IMR-90 (cell line): ENCODE measurements around the gene LIN52. TPM values are rescaled to one million over a fixed set of nuclear protein-coding genes. Genes with fewer than 3 reads are reported as not detected.

ENCODE experiments used
- ATAC-seq: fragments of 200-7000 bp; cut with Tn5 transposase; 2 replicates; pipeline ENCODE4 v1.9.1; 2020; ENCODE audit warnings: low read depth, mild to moderate bottlenecking, moderate library complexity
- BruUV-seq: library from RNA; stranded (reverse); fragments of 400-500 nt; replicated peaks from 2 replicates; lab custom pipeline; 2021; lab: Mats Ljungman, UMichigan
- CTCF ChIA-PET: fragments of 300-600 bp; formaldehyde crosslinking; extraction: SDS; loops from one replicate; lab custom pipeline; 2021; ENCODE audit warnings: antibody characterized with exemption; lab: Yijun Ruan, JAX
- POLR2A ChIA-PET: fragments of 300-600 bp; sonication (Branson Sonifier 250); formaldehyde crosslinking; loops from one replicate; lab custom pipeline; 2022; ENCODE audit warnings: antibody characterized with exemption; ENCODE audit not compliant: unreplicated experiment; lab: Charles Lee
- DNase-seq: peaks from one replicate; pipeline ENCODE4 v3.0.0; 2013
- H2AFZ ChIP-seq: replicated peaks from 2 replicates; pipeline ENCODE3; 2013; ENCODE audit warnings: low read length, mild to moderate bottlenecking; ENCODE audit not compliant: poor library complexity
- H2AK5ac ChIP-seq: 2 replicates; pipeline ENCODE4 v1.6.1; 2013; ENCODE audit warnings: low read depth, low read length, inconsistent platforms
- H2AK9ac ChIP-seq: replicated peaks from 2 replicates; pipeline ENCODE3; 2013; ENCODE audit warnings: mild to moderate bottlenecking, low read depth, low read length, moderate library complexity; ENCODE audit not compliant: poor library complexity
- H2BK120ac ChIP-seq: 2 replicates; pipeline ENCODE4 v1.6.1; 2013; ENCODE audit warnings: low read depth, low read length, inconsistent platforms
- H2BK15ac ChIP-seq: 3 replicates; pipeline ENCODE4 v1.6.1; 2013; ENCODE audit warnings: low read depth, low read length, inconsistent platforms
- H2BK20ac ChIP-seq: 2 replicates; pipeline ENCODE4 v1.6.1; 2013; ENCODE audit warnings: low read depth, mild to moderate bottlenecking, inconsistent platforms, low read length, moderate library complexity
- H2BK5ac ChIP-seq: 2 replicates; pipeline ENCODE4 v1.6.1; 2013; ENCODE audit warnings: mild to moderate bottlenecking, low read depth, low read length, inconsistent platforms; ENCODE audit not compliant: poor library complexity, severe bottlenecking
- H3K14ac ChIP-seq: replicated peaks from 2 replicates; pipeline ENCODE4 v1.6.1; 2013; ENCODE audit warnings: low read depth, low read length, inconsistent platforms
- H3K18ac ChIP-seq: 2 replicates; pipeline ENCODE4 v1.6.1; 2013; ENCODE audit warnings: low read depth, low read length, control low read depth
- H3K23ac ChIP-seq: 2 replicates; pipeline ENCODE4 v1.6.1; 2013; ENCODE audit warnings: low read depth, low read length, inconsistent platforms
- H3K27ac ChIP-seq: 2 replicates; pipeline ENCODE4 v1.5.1; 2013; ENCODE audit warnings: mild to moderate bottlenecking, control low read depth, low read length; ENCODE audit not compliant: insufficient read depth
- H3K27me3 ChIP-seq: 2 replicates; pipeline ENCODE4 v1.6.1; 2013; ENCODE audit warnings: low read length; ENCODE audit not compliant: control insufficient read depth, insufficient read depth
- H3K36me3 ChIP-seq: 2 replicates; pipeline ENCODE4 v1.6.1; 2013; ENCODE audit warnings: low read length, mixed read lengths; ENCODE audit not compliant: control insufficient read depth, insufficient read depth
- H3K4ac ChIP-seq: 2 replicates; pipeline ENCODE4 v1.6.1; 2013; ENCODE audit warnings: low read depth, low read length, inconsistent platforms
- H3K4me1 ChIP-seq: 2 replicates; pipeline ENCODE4 v1.6.1; 2013; ENCODE audit warnings: low read length, mixed read lengths; ENCODE audit not compliant: control insufficient read depth, insufficient read depth
- H3K4me2 ChIP-seq: 2 replicates; pipeline ENCODE4 v1.6.1; 2013; ENCODE audit warnings: low read depth, mild to moderate bottlenecking, control low read depth, low read length, moderate library complexity
- H3K4me3 ChIP-seq: 2 replicates; pipeline ENCODE4 v1.5.1; 2013; ENCODE audit warnings: low read depth, mild to moderate bottlenecking, control low read depth, low read length, moderate library complexity; ENCODE audit not compliant: insufficient read depth
- H3K56ac ChIP-seq: 2 replicates; pipeline ENCODE4 v1.6.1; 2013; ENCODE audit warnings: low read length, inconsistent platforms; ENCODE audit not compliant: insufficient read depth; ENCODE audit errors: extremely low read depth
- H3K79me1 ChIP-seq, 2 experiments: 2 replicates each; pipeline ENCODE4 v1.6.1; 2013; ENCODE audit warnings: low read length in 2 of 2, inconsistent platforms in 1 of 2, low read depth in 1 of 2
- H3K9ac ChIP-seq: 2 replicates; pipeline ENCODE4 v1.6.1; 2013; ENCODE audit warnings: low read depth, low read length, control low read depth
- H3K9me1 ChIP-seq: 2 replicates; pipeline ENCODE4 v1.6.1; 2013; ENCODE audit warnings: low read length, inconsistent platforms; ENCODE audit not compliant: insufficient read depth
- H3K9me3 ChIP-seq: 2 replicates; pipeline ENCODE4 v1.6.1; 2013; ENCODE audit warnings: low read length; ENCODE audit not compliant: control insufficient read depth, insufficient read depth
- H4K20me1 ChIP-seq: 2 replicates; pipeline ENCODE4 v1.6.1; 2013; ENCODE audit warnings: low read length, inconsistent platforms; ENCODE audit not compliant: insufficient read depth
- H4K5ac ChIP-seq: 2 replicates; pipeline ENCODE4 v1.6.1; 2013; ENCODE audit warnings: mild to moderate bottlenecking, low read depth, low read length, control low read depth
- H4K8ac ChIP-seq, 2 experiments: 2 replicates each; pipeline ENCODE4 v1.6.1; 2013; ENCODE audit warnings: low read depth in 2 of 2, low read length in 2 of 2, control low read depth in 1 of 2, inconsistent platforms in 1 of 2
- H4K91ac ChIP-seq: 2 replicates; pipeline ENCODE4 v1.6.1; 2013; ENCODE audit warnings: low read depth, low read length, inconsistent platforms; ENCODE audit not compliant: insufficient read depth
- MAFK ChIP-seq: IDR thresholded peaks from 2 replicates; pipeline ENCODE4 v1.6.1; 2012; ENCODE audit warnings: low read depth, low read length, improper control_type of control experiment
- NFE2L2 ChIP-seq: fragments of 150-350 bp; IDR thresholded peaks from 2 replicates; pipeline ENCODE4 v1.6.1; 2016; ENCODE audit warnings: low read depth, mild to moderate bottlenecking, low read length
- WGBS, 2 experiments: methylation state at CpG; one replicate each; pipeline versions ENCODE4 v1.1.5 to v1.1.7; 2013; ENCODE audit warnings: missing lambda C conversion rate in 2 of 2; ENCODE audit not compliant: insufficient read length in 1 of 2; ENCODE audit errors: extremely low coverage in 2 of 2; 5-methylcytosine and 5-hydroxymethylcytosine counted together
- dilution Hi-C: fragments of 300-500 bp; cut with HindIII; formaldehyde crosslinking; loops from one replicate; pipeline ENCODE4 v1.14.3; 2018; ENCODE audit warnings: low sequenced_read_pairs; ENCODE audit not compliant: unreplicated experiment
- in situ Hi-C: fragments of 300-500 bp; cut with MboI; formaldehyde crosslinking; loops from 3 replicates; pipeline ENCODE4 v1.14.3; 2019; ENCODE audit warnings: low sequenced_read_pairs, inconsistent platforms, mixed read lengths
- intact Hi-C: fragments of 100-400 bp; cut with micrococcal nuclease; formaldehyde crosslinking; loops from 2 replicates; pipeline ENCODE4 v1.10.0; 2022
- polyA plus RNA-seq, 3 experiments: library from polyadenylated mRNA; depleted of rRNA; stranded (reverse); fragments of >200 nt; gene quantifications; 2 replicates each; pipeline ENCODE4 v1.2.3, GENCODE V29; 2012; ENCODE audit warnings: low replicate concordance in 1 of 3
- total RNA-seq: library from RNA; depleted of rRNA; stranded (reverse); fragments of >200 nt; gene quantifications from 2 replicates; pipeline ENCODE4 v1.2.3, GENCODE V29; 2012

Gene LIN52
- total and polyA plus RNA-seq, 2 of the 4 experiments (the other 2 are of a cell fraction): 6.1 to 11.5 TPM

DNA sequence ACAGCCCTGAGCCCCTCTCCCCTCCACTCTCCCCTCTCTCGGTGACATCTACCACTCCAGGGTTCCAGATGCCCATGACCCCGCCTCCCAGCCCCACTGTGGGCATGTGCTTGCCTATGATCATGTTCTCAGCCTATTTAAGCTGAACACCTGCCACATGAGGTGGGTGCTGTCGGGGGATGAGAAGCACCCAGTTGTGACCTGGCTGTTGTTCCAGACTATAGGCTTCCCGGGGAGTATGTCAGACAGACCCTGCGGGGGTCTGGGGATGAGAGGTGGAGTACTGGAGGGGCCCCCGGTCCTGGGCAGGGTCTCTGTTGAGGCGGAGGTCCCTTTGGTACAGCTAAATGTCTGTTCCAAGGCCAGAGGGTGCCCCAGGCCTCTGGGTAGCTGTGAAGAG lies 160.5 kb downstream of the LIN52 start:
- Histone ChIP-seq H2BK15ac (no peak overlapping the region), H3K36me3 (no peaks in the 10 kb centered on the region), H3K23ac (no peak overlapping the region), H3K14ac (no peak overlapping the region), H3K9me1 (no peaks in the 10 kb centered on the region), H4K8ac (no peak overlapping the region), H2AK5ac (no peak overlapping the region), H3K4me1 (no peaks in the 10 kb centered on the region), H2BK5ac (no peak overlapping the region), H3K18ac (no peak overlapping the region), H3K9ac (no peak overlapping the region), H4K5ac (no peak overlapping the region), H4K91ac (no peak overlapping the region), H2BK120ac (no peak overlapping the region), H3K27me3 (peaks cover 89% of the 10 kb centered on the region), H3K27ac (no peak overlapping the region), H4K20me1 (peaks cover 26% of the 10 kb centered on the region), H3K9me3 (peaks cover 5% of the 10 kb centered on the region; the same call in 1 of the 2 replicates), H3K56ac (no peak overlapping the region), H2BK20ac (no peak overlapping the region), H3K4ac (no peak overlapping the region), H3K79me1 (no peaks in the 10 kb centered on the region), H3K4me3 (no peak overlapping the region), H3K4me2 (no peak overlapping the region), H2AFZ (no peak overlapping the region), H2AK9ac (no peak overlapping the region)
- DNase-seq (no peak), ATAC-seq (no peak)
- 30% methylated on average over 2 of the region's 7 CpGs; no CpG with 5 or more reads in 1 of the 2 experiments for WGBS, 2 experiments
- CTCF ChIA-PET: interaction anchor here (1.1 kb wide), 1 partner anchor 12 kb away, joined by 4 read pairs; no protein-coding TSS in a partner anchor
- intact Hi-C loops: no loop called here
- in situ Hi-C loops: no loop called here
- BruUV-seq: no TSS peak
- TF ChIP-seq MAFK (no peak), NFE2L2 (no peak)
- dilution Hi-C loops: no loop called here
- POLR2A ChIA-PET: no interaction called here
